Gastroesophageal sphincter (tissue), 3 donors: ENCODE results near the gene RNASE8.

Experiments
- CTCF ChIP-seq, 4 experiments: fragments of 200-600 bp in 2 of 4; fragments of 450-650 bp in 2 of 4; sonication (generic) in 1 of 4; IDR thresholded peaks; one replicate each; pipeline ENCODE4 v1.5.1; 2017 to 2019; ENCODE audit warnings: antibody characterized with exemption in 4 of 4, mild to moderate bottlenecking in 2 of 4, moderate library complexity in 2 of 4
- EP300 ChIP-seq: sonication (generic); formaldehyde crosslinking; IDR thresholded peaks from one replicate; pipeline ENCODE4 v1.6.1; 2017; ENCODE audit warnings: antibody characterized with exemption, mild to moderate bottlenecking
- POLR2A ChIP-seq, 2 donors: fragments of 450-650 bp; IDR thresholded peaks; one replicate each; pipeline ENCODE4 v1.6.1; 2017; ENCODE audit warnings: antibody characterized with exemption in 2 of 2, mild to moderate bottlenecking in 2 of 2, moderate library complexity in 1 of 2

- TF ChIP-seq POLR2A (IDR thresholded peaks at IDR 0.05): no peak
- no peak for TF ChIP-seq EP300
- TF ChIP-seq CTCF (IDR thresholded peaks at IDR 0.05): no peak
Observed at GRCh38 chr14:21075719-21076437, 18.3 kb downstream of the RNASE8 start.
